ENCODE measurements around the gene ABCA1.
"Not testable (repeated sequence)": the region's sequence is repeated elsewhere in the genome, so short reads cannot be mapped to it uniquely, and the experiment has no call there.

Gene ABCA1

GRCh38 chr9:104905153-104905901 lies 22.6 kb downstream of the ABCA1 start:
- no peak for DNase-seq

DNA sequence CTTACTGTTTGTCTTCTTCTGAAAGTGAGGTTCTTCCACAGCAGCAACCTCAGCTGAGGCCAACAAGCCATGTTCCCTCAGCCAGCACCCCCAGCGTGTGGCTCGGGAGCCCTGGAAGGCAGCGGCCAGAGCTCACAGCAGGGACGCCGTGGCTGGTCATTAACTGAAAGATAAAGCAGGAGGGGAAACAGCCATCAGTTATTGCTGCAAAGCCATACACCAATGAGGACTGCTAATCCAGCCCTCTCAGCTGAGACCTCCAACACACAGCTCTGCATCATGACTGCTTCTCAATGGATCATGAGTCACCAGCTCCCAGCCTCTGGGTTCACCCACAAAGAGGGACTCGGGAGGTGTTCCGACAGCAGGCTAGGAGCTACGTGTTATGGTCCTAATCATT lies 24.3 kb downstream of the ABCA1 start:
- DNase-seq = no peak

DNA sequence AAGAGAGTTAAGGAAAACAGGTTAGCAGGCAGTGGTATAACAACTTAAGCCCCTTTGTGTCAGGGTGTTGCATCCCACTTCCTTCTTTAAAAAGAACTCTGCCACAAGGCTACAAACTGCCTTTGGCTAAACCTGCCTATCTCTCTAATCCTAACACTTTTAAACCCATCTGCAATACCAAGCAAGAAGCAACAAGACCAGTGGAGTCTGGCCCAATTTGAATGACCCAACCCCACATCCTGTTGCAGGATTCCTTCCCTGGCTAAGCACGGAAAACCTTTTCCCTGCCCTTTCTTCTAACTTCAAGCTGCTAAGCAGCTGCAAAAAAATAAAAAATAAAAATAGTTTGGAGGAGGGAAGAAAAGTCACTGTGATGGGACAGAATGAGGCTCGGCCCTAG lies 27.1 kb downstream of the ABCA1 start:
- no peak for DNase-seq

- no peak for DNase-seq
Observed at GRCh38 chr9:104900324-104900723, 27.6 kb downstream of the ABCA1 start.

GRCh38 chr9:104899759-104900247 lies 28.2 kb downstream of the ABCA1 start:
- no peak for DNase-seq

DNA sequence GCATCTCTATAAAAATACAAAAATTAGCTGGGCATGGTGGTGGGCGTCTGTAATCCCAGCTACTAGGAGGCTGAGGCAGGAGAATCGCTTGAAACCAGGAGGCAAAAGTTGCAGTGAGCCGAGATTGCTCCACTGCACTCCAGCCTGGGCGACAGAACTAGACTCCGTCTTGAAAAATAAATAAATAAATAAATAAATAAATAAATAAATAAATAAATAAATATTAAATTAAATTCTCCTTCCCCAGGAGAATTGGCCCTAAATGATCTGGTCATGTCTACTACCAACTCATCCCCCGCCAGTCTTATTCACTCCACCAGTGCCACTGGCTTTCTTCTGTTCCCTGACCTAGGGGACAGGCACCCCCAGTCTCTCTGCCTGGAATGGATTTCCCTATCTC lies 29.6 kb downstream of the ABCA1 start:
- DNase-seq = not testable (repeated sequence)

DNA sequence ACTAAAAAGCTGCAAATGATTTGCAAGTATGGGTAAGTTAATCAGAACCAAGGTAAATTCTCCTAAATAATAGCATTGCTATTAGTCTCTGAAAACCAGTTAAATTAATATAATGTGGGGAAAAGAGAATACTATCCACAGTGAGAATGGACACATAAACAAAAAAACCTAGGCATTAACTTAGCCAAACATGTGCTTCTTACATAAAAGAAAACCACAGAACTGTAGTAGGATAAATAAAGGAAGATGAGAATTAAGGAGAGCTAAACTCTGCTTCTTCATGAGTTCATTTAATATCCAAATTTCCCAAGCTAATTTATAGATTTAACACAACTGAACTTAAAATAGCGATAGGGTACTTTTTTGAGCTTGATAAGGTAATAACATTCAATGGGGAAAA lies 31.8 kb downstream of the ABCA1 start:
- no peak for DNase-seq

DNA sequence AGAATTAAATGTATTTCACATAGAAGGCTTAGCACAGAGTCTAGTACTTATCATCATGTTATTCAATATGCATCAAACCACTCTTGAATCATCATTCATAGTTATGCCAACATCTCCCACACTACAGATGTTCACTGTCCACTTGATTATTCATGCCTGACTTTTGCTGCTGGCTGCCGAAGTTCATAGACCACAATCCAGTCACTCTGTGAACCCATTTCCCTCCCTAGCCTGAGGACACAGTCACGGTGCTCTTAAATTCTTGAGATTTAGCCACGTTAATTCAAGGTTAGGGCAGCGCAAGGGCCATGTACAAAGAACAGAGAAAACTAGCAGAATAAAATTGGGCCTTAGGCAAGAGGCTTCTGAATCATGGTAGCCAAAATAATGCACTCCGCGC lies 32.4 kb downstream of the ABCA1 start:
- DNase-seq = no peak

DNA sequence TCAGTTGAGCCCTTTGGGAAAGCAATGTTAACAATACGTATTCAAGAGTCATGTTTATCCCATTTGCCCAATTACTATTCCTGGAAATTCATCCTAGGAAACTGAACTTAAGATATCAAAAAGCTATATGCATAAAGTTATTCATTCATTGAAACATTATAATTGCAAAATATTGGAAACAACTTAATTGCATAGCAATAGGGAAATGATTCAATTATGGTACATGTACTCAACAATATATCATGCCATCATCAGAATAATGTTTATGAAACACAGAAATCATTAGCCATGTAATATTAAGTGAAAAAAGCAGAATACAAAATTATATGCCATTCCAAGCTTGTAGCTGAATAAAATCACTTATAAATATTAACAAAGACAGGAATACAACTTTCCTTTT lies 35.3 kb downstream of the ABCA1 start:
- DNase-seq = no peak

DNA sequence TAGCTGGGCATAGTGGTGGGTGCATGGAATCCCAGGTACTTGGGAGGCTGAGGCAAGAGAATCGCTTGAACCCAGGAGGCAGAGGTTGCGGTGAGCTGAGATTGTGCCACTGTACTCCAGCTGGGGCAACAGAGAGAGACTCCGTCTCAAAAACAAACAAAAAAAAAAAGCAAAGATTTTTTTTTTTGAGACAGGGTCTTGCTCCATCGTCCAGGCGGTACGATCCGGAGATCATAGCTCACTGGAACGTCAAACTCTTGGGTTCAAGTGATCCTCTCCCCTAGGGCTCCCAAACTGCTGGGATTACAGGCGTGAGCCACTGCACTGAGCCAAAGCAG lies 37.6 kb downstream of the ABCA1 start:
- DNase-seq = no peak

DNA sequence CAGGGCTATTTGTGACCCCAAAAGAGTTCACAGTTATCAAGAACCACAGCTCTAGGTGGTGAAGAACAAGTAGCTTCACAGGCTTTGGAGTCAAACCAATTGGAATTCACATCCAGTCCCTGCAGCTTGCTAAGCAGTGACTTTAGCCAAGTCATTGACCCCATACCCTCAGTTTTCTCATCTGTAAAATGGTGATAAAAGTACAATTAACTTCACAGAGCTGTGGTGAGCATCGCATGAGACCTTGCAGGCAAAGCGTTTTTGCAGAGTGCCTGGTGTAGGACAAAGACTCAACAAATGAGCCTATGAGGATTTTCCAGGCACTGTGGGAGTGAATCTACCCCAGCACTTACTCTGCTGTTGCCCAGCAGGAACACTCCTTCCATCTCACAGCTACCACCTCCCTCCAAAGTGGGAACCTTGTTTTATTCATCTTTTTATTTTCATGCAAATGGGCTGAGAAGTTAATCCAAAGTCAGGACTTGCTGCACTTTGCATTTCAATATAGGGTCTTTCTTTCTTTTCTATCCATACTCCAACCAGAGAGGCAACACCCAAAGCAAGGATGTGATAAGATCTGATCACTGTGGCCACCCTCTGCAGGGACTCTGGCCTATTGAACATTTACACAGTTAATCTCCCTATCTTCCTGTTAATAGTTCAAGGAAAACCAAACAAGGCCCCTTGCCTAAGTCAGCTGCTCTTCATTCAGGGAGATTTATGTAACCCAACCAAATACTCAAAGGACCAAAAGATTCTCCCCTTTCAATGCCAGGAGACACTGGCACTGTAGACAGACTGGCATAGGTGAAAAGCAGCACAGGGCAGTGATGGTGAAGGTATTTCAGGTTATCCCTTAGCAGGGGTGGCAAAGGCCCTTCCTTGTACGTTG lies 41.9 kb downstream of the ABCA1 start:
- no peak for DNase-seq

DNA sequence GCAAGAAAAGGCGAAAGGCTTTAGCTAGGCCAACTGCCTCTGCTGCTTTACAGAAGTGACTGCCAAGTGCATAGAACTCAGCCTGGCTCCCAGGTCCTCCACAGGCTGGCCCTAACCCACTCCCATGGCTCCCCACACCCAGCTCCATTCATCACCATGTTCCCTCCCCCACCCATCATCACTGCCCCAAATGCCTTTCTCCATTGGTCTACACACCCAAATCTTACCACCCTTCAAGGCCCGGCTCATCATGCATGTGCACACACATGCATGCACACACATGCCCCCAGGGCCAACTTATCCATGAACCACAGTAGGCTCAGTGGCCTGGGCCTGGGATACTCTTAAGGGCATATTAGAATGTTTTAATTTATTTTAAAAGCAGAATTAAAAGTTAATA lies 44.8 kb downstream of the ABCA1 start:
- DNase-seq = no peak

GRCh38 chr9:104882566-104882965 lies 45.4 kb downstream of the ABCA1 start:
- no peak for DNase-seq

GRCh38 chr9:104882086-104882485 lies 45.9 kb downstream of the ABCA1 start:
- DNase-seq = no peak

DNA sequence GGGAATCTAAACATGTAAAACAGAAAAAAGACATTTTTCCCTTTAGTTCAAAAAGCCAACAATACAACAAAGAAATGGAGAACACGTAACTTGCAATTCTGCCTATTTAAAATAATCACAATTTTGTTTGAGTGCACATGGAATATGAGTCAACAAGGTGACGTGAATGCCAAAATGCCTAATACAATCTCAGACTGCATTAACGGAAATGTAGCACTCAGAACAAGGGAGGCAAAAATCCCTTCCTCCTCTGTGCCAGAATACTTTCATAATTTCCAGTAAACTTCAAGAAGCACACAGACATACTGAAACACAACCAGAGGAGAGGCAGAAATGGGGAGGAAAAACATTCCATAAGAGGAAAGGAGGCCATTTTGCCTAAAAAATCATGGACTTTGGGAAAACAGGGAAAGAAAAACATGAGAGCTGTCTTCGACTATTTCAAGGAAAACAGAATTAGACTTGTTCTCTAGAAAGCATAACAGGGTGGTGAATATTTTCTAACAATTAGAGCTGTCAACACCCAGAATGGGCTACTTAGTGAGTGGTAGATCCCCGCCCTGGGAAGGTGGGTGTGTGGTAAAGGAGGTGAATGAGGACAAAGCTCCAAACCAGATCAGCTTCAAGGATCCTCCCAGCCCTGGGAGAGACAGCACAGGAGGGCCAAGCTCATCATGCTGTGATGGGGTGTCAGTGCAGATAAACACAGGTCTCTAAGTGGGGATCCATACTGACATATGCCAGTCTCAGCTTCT lies 48.2 kb downstream of the ABCA1 start:
- DNase-seq = no peak

DNA sequence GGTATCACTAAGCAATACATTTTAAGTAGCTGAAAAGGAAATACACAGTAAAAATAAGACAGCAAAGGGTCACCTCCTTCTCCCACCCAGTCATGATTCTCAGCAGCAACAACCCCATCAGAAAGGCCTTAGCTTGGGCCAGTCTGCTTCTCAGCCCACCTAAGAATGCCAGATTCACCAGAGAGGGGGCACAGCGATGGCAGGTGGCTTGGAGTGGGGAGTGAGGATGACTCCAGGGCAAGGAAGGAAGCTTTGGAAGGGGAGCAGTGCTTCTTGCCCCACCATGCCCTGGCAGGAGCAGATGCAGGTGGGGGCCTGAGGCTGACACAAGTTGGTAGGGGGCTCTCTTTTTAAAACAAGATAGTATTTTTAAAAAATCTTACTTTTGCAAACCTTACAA lies 51.4 kb downstream of the ABCA1 start:
- no peak for DNase-seq

GRCh38 chr9:104875897-104876296 lies 52.1 kb downstream of the ABCA1 start:
- DNase-seq = no peak

- no peak for DNase-seq
Observed at GRCh38 chr9:104875320-104875719, 52.6 kb downstream of the ABCA1 start.

DNA sequence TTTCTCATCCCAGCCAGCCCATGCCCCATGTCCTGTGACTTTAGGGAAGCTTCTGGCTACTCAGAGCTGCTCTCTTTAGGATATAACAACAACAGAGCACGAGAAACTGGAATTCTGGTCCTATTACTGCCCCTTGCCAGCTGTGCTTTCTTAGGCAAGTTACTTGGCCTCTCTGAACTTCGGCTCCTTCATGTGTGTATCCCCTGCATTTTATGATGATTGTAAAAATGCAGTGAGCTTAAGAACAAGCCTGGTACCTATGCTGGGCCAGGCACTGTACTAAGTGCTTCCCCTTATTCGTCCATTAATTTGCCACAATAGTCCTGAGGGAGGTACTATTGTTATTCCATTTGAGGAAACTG lies 54.5 kb downstream of the ABCA1 start:
- no peak for DNase-seq

GRCh38 chr9:104872656-104873488 lies 55.1 kb downstream of the ABCA1 start:
- DNase-seq = no peak

- DNase-seq = no peak
Observed at GRCh38 chr9:104871961-104872527, 55.9 kb downstream of the ABCA1 start.

- no peak for DNase-seq
Observed at GRCh38 chr9:104869811-104870210, 58.1 kb downstream of the ABCA1 start.

All from NCI-H1105 (cell line).